K562 (cell line): ENCODE data around the gene PI4KA. TPM values are rescaled to one million over a fixed set of nuclear protein-coding genes. Genes with fewer than 3 reads are reported as not detected.

Experiments used
- C11orf30 ChIP-seq: fragments of 450-650 bp; IDR thresholded peaks from 2 replicates; pipeline ENCODE4 v1.6.1; 2016; ENCODE audit warnings: low read depth, mild to moderate bottlenecking
- CEBPG ChIP-seq, 3 experiments: fragments of 200-800 bp in 1 of 3; sonication (Bioruptor generic) in 1 of 3; sonication (generic) in 1 of 3; formaldehyde crosslinking in 1 of 3; IDR thresholded peaks in 2 of 3; conservative IDR thresholded peaks in 1 of 3; 2 replicates each; pipeline versions ENCODE4 v1.6.1 to v1.8.0; 2016 to 2022; ENCODE audit warnings: missing compliant biosample characterization in 2 of 3, missing genetic modification characterization in 2 of 3, mild to moderate bottlenecking in 1 of 3, missing genetic modification reagents in 1 of 3
- ELF2 ChIP-seq: fragments of 250-450 bp; sonication (Bioruptor Pico); IDR thresholded peaks from 2 replicates; pipeline ENCODE4 v1.5.0; 2021; ENCODE audit warnings: mild to moderate bottlenecking
- ETV5 ChIP-seq: sonication (generic); formaldehyde crosslinking; IDR thresholded peaks from 2 replicates; pipeline ENCODE4 v1.4.0; 2020; ENCODE audit warnings: low read depth, mild to moderate bottlenecking, missing genetic modification reagents
- FOXJ2 ChIP-seq: fragments of 200-800 bp; sonication (Bioruptor generic); IDR thresholded peaks from 2 replicates; pipeline ENCODE4 v1.6.1; 2016; ENCODE audit warnings: missing genetic modification characterization, missing compliant biosample characterization
- IRF2 ChIP-seq: sonication (generic); formaldehyde crosslinking; IDR thresholded peaks from 2 replicates; pipeline ENCODE4 v1.8.1; 2022; ENCODE audit warnings: mild to moderate bottlenecking, missing genetic modification reagents
- MAFK ChIP-seq: IDR thresholded peaks from 2 replicates; pipeline ENCODE4 v1.6.1; 2011; ENCODE audit warnings: low read length, improper control_type of control experiment
- MAZ ChIP-seq, 2 experiments: fragments of 450-650 bp in 1 of 2; sonication (generic) in 1 of 2; formaldehyde crosslinking; IDR thresholded peaks in 1 of 2; conservative IDR thresholded peaks in 1 of 2; 2 replicates each; pipeline versions ENCODE4 v1.4.0 to v1.5.0; 2020; ENCODE audit warnings: mild to moderate bottlenecking in 1 of 2, missing genetic modification reagents in 1 of 2
- MYC ChIP-seq, 2 experiments: fragments of 250-450 bp in 1 of 2; sonication (Bioruptor Pico) in 1 of 2; IDR thresholded peaks; 2 replicates each; pipeline versions ENCODE4 v1.5.1 to v1.6.1; 2012 to 2021; ENCODE audit warnings: low read depth in 2 of 2, borderline replicate concordance in 1 of 2, improper control_type of control experiment in 1 of 2, low read length in 1 of 2, mild to moderate bottlenecking in 1 of 2, moderate library complexity in 1 of 2
- NR2C2 ChIP-seq, 2 experiments: fragments of 200-800 bp in 1 of 2; sonication (Bioruptor generic) in 1 of 2; sonication (generic) in 1 of 2; formaldehyde crosslinking in 1 of 2; IDR thresholded peaks; 2 replicates each; pipeline versions ENCODE4 v1.6.1 to v1.8.0; 2016 to 2022; ENCODE audit warnings: mild to moderate bottlenecking in 1 of 2, missing compliant biosample characterization in 1 of 2, missing genetic modification characterization in 1 of 2, missing genetic modification reagents in 1 of 2
- PHF21A ChIP-seq: fragments of 450-650 bp; IDR thresholded peaks from 2 replicates; pipeline ENCODE4 v1.6.1; 2017; ENCODE audit warnings: low read depth, borderline replicate concordance
- RBM15 ChIP-seq: fragments of 200-400 bp; formaldehyde crosslinking; IDR thresholded peaks from 2 replicates; pipeline ENCODE4 v1.6.1; 2018; ENCODE audit warnings: mild to moderate bottlenecking, low read length, moderate library complexity; ENCODE audit not compliant: insufficient read depth
- SIRT6 ChIP-seq: IDR thresholded peaks from one replicate; pipeline ENCODE4 v1.6.1; 2012; ENCODE audit warnings: low read depth, mild to moderate bottlenecking, control low read depth, inconsistent platforms, low read length, moderate library complexity
- TAF7 ChIP-seq: fragments of 450-650 bp; IDR thresholded peaks from 2 replicates; pipeline ENCODE4 v1.6.1; 2016; ENCODE audit warnings: missing genetic modification characterization, missing compliant biosample characterization
- ZFPM2 ChIP-seq: fragments of 250-450 bp; sonication (Bioruptor Pico); IDR thresholded peaks from 2 replicates; pipeline ENCODE4 v1.5.1; 2022; ENCODE audit warnings: mild to moderate bottlenecking
- ZNF707 ChIP-seq: fragments of 250-450 bp; sonication (Bioruptor Pico); conservative IDR thresholded peaks from 2 replicates; pipeline ENCODE4 v1.8.0; 2022; ENCODE audit warnings: inconsistent platforms, mild to moderate bottlenecking, moderate library complexity
- polyA plus RNA-seq, 8 experiments: library from polyadenylated mRNA; depleted of rRNA in 4 of 8; stranded (reverse) in 5 of 8; unstranded in 3 of 8; fragments of >200 nt; fragmentation: Nextera tagmentation in 2 of 8; fragmentation: Illumina TruSeq in 1 of 8; extraction: Ambion mirVana in 2 of 8; extraction: Trizol in 1 of 8; gene quantifications; 2 replicates each; pipeline versions ENCODE4 v1.2.1 to v1.2.3, GENCODE V29; 2011 to 2014; ENCODE audit warnings: inconsistent platforms in 1 of 8, missing spikeins in 1 of 8
- total RNA-seq, 7 experiments: library from RNA; depleted of rRNA in 6 of 7; stranded (reverse); fragments of >200 nt in 6 of 7; fragmentation: Illumina TruSeq in 2 of 7; extraction: Trizol in 2 of 7; gene quantifications; 2 replicates each; pipeline versions ENCODE4 v1.2.1 to v1.2.3, GENCODE V29; 2011 to 2021; ENCODE audit warnings: low replicate concordance in 1 of 7
- TF ChIP-seq, protein P1 (sequence below), 2 experiments: fragments of 250-450 bp in 1 of 2; fragments of 450-650 bp in 1 of 2; sonication (Bioruptor Pico) in 1 of 2; IDR thresholded peaks; 2 replicates each; pipeline versions ENCODE4 v1.6.1 to v1.8.0; 2016 to 2021; ENCODE audit warnings: mild to moderate bottlenecking in 2 of 2, moderate library complexity in 2 of 2, missing compliant biosample characterization in 1 of 2, missing genetic modification characterization in 1 of 2
- TF ChIP-seq, protein P2 (sequence below): sonication (generic); formaldehyde crosslinking; IDR thresholded peaks from 2 replicates; pipeline ENCODE4 v1.8.0; 2022; ENCODE audit warnings: mild to moderate bottlenecking, low read depth, missing genetic modification reagents
- TF ChIP-seq, protein P3 (sequence below): sonication (generic); formaldehyde crosslinking; IDR thresholded peaks from 2 replicates; pipeline ENCODE4 v1.8.1; 2023; ENCODE audit warnings: mild to moderate bottlenecking, missing genetic modification reagents
- TF ChIP-seq, protein P4 (sequence below): fragments of 250-450 bp; sonication (Bioruptor Pico); IDR thresholded peaks from 2 replicates; pipeline ENCODE4 v1.5.1; 2021; ENCODE audit warnings: mild to moderate bottlenecking

The PI4KA gene
- total and polyA plus RNA-seq, 9 of the 15 experiments (the other 6 are each of a cell fraction or from before 2014, with no cell fraction given), result 7.3 to 187 (median 84.7) TPM

- TF ChIP-seq, protein P1, sequence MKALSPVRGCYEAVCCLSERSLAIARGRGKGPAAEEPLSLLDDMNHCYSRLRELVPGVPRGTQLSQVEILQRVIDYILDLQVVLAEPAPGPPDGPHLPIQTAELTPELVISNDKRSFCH (CRISPR knock-in tag; IDR thresholded peaks at IDR 0.05), result 0 out of 2 replicates have a peak, but pooled peaks have one; percentile 65
- TF ChIP-seq, protein P1 (tag; IDR thresholded peaks at IDR 0.05), result no peak
- TF ChIP-seq C11orf30 (no peak), CEBPG (CRISPR knock-in tag; IDR thresholded peaks at IDR 0.05) (no peak), CEBPG (tag; conservative IDR thresholded peaks at IDR 0.05 in 1 of 2, IDR thresholded peaks at IDR 0.05 in 1 of 2) (no peak), NR2C2 (CRISPR knock-in tag; IDR thresholded peaks at IDR 0.05) (no peak), NR2C2 (tag; IDR thresholded peaks at IDR 0.05) (peak; percentile 31; the same call in 1 of the 2 replicates), MYC (IDR thresholded peaks at IDR 0.05; ENCODE audit: low read depth, low read length) (no peak), MYC (CRISPR knock-in tag; IDR thresholded peaks at IDR 0.05; ENCODE audit: borderline replicate concordance, low read depth) (peak; percentile 48; the same call in 1 of the 2 replicates), FOXJ2 (tag) (no peak), MAFK (peak; percentile 77), TAF7 (tag) (no peak), ELF2 (CRISPR knock-in tag) (peak; percentile 58; the same call in 1 of the 2 replicates), PHF21A (no peak), IRF2 (CRISPR knock-in tag) (no peak), ZNF707 (CRISPR knock-in tag) (peak; percentile 7; the same call in 1 of the 2 replicates), ZFPM2 (no peak), ETV5 (CRISPR knock-in tag) (no peak), MAZ (CRISPR knock-in tag; conservative IDR thresholded peaks at IDR 0.05 in 1 of 2, IDR thresholded peaks at IDR 0.05 in 1 of 2) (no peak; a peak in 1 of 4 replicates), SIRT6 (no peak), RBM15 (no peak)
- TF ChIP-seq, protein P2, sequence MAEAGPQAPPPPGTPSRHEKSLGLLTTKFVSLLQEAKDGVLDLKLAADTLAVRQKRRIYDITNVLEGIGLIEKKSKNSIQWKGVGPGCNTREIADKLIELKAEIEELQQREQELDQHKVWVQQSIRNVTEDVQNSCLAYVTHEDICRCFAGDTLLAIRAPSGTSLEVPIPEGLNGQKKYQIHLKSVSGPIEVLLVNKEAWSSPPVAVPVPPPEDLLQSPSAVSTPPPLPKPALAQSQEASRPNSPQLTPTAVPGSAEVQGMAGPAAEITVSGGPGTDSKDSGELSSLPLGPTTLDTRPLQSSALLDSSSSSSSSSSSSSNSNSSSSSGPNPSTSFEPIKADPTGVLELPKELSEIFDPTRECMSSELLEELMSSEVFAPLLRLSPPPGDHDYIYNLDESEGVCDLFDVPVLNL, result no peak
- TF ChIP-seq, protein P3, sequence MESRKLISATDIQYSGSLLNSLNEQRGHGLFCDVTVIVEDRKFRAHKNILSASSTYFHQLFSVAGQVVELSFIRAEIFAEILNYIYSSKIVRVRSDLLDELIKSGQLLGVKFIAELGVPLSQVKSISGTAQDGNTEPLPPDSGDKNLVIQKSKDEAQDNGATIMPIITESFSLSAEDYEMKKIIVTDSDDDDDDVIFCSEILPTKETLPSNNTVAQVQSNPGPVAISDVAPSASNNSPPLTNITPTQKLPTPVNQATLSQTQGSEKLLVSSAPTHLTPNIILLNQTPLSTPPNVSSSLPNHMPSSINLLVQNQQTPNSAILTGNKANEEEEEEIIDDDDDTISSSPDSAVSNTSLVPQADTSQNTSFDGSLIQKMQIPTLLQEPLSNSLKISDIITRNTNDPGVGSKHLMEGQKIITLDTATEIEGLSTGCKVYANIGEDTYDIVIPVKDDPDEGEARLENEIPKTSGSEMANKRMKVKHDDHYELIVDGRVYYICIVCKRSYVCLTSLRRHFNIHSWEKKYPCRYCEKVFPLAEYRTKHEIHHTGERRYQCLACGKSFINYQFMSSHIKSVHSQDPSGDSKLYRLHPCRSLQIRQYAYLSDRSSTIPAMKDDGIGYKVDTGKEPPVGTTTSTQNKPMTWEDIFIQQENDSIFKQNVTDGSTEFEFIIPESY (CRISPR knock-in tag), result no peak
- TF ChIP-seq, protein P4, sequence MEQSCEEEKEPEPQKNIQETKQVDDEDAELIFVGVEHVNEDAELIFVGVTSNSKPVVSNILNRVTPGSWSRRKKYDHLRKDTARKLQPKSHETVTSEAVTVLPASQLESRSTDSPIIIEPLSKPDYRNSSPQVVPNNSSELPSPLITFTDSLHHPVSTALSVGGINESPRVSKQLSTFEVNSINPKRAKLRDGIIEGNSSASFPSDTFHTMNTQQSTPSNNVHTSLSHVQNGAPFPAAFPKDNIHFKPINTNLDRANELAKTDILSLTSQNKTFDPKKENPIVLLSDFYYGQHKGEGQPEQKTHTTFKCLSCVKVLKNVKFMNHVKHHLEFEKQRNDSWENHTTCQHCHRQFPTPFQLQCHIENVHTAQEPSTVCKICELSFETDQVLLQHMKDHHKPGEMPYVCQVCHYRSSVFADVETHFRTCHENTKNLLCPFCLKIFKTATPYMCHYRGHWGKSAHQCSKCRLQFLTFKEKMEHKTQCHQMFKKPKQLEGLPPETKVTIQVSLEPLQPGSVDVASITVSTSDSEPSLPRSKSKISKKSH, result 0 out of 2 replicates have a peak, but pooled peaks have one; percentile 35
These were observed 30.6 kb upstream of the PI4KA start (continued) for GRCh38 chr22:20889025-20889704.
